HG02870 (cell line): ENCODE data around the gene DIO3.

Experiments
- ATAC-seq: cut with Tn5 transposase; IDR thresholded peaks from one replicate; pipeline ENCODE4 v1.9.1; 2021; ENCODE audit warnings: mild to moderate bottlenecking, moderate library complexity; ENCODE audit not compliant: unreplicated experiment

DIO3 gene

DNA sequence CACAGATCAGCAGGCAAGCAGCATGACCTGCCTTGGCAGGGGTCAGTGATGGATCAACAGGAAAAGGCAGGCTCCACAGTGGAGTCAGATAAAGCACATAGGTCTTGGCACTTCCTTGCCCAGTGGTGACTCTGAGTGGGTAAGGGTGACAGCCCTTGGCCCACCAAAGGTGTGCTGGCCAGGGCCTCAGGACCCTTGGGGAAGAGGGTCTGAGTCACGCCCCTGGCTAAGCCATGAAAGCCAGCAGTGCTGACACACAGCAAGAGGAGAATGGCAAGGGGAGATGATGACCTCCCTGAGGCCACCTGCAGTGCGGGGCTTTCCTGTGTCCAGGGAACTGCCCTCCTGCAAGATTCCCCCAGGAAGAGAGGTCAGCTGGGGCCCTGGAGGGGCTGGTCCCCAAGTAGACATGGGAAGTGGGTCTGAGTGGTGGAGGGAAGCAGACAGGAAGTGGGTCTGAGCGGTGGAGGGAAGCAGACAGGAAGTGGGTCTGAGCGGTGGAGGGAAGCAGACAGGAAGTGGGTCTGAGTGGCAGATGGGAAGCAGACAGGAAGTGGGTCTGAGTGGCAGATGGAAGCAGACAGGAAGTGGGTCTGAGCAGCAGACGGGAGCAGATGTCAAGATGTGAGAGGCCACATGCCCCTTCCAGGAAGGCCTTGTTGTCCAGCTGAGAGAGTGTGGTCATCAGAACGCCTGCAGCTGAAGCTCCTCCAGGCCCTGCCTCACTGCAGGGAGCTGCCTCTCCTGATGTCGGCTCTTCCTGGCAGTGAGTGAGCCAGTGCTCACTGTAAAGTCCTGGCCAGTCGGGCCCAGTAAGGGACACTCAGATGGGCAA is 34.8 kb downstream of the DIO3 start:
- ATAC-seq, result no peak

DNA sequence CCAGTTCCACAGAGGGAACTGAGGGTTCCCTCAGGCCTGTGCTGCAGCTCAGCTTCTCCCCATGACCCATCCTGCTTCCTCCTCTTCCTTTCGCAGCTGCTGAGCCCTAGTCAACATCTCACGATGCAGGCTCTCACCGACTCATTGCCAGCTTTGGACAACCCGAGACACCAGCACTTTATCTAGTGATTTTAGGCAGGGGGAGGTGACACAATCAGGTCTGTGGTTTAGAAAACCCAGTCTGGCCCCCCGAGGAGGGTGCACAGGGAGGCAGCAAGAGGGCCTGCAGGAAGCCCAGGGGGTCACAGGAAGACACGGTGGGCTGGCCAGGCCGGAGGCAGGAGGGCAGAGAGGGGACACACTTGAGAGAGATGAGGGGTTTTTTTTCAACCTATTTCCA is 35.4 kb downstream of the DIO3 start:
- ATAC-seq, result no peak

- no peak for ATAC-seq
Measured at GRCh38 chr14:101598159-101598558, 36.9 kb downstream of the DIO3 start.

DNA sequence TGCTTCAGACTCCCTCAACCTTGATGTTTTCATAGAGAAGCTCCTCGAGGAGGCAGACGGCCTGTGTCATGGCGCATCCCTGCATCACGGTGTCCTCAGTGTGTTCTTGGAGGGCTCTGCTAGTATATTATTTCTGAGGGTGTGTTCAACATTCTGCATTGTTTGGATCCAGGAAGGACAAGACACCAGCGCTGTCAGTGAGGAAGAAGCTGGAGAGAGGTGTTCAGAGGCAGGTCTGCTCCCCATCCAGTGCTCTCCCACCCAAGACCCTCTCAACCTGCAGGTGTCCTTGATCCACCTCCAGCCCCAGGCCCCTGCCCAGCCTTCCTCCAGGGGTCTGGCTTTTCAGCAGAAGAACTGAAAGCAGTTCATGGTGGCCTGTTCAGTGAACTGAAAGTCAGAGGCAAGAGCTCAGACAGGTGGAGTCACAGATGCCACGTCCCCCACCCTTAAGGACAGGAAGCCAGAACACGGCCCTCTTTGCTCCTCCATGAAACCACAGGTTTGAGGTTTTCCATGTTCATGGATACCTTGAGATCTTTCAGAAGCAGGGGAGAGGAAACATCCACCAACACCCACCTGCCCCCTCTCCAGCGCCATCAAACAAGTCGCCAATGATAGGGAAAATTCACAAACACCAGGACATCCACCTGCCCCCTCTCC is 37.4 kb downstream of the DIO3 start:
- ATAC-seq, result no peak

- no peak for ATAC-seq
Measured at GRCh38 chr14:101599234-101599885, 38.1 kb downstream of the DIO3 start.

DNA sequence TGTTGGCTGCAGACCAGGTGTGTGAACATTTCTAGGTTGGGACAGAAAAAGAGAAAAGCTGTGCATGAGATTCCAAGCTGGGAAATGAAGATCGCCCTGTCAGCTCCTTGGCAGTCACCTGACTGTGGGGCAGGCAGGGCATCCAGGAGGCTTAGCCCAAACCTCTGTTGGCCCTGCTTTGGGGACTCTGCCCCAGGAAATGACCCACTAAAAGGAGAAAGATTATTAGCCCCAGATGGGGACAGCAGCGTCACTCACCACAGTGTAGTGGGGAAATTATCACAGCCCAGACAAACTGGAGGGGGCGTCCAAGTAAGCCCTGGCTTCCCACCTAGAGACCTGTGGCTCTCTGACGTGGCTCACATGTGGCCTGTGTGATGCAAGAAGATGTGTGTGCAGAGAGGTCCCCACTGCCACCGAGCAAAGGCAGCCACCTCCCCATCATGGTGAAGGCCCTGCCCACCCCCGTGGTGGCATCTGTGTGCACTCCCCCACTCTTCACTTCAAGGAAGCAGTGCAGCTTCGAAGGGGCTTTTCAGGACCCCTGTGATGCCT is 39.1 kb downstream of the DIO3 start:
- ATAC-seq, result no peak

DNA sequence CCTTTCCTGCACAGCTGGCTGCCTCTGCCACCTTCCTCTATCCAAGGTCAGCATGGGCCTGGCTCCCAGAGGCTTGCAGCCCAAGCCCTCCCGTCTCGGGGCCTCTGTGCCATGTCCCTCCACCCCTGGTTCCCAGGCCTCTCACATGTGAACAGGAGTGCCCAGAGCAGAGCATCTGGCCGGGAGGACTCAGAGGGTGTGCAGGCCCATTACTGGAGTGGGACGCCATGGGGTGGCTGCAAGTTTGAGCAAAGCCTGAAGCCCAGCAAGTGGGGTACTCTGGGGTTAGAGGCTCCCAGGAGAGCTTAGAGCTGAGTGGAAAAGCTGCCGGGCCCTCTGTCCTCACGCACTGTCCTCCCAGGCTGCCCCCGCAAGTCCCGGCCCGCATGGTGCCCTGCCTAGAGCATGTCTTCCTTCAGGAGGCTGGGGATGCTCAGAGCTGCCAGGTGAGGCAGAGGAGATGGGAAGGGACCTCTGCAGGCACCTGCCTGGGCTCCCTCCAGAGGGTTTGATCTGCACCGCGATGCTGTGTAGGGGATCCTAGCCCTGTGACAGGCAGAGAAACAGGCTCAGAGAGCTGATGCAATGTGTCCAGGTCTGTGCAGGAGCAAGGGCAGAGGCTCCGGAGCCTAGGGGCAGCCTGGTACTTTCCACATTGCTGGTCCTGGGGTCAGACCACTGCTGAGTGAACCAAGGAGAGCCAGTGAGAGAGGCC is 39.8 kb downstream of the DIO3 start:
- ATAC-seq, result no peak

DNA sequence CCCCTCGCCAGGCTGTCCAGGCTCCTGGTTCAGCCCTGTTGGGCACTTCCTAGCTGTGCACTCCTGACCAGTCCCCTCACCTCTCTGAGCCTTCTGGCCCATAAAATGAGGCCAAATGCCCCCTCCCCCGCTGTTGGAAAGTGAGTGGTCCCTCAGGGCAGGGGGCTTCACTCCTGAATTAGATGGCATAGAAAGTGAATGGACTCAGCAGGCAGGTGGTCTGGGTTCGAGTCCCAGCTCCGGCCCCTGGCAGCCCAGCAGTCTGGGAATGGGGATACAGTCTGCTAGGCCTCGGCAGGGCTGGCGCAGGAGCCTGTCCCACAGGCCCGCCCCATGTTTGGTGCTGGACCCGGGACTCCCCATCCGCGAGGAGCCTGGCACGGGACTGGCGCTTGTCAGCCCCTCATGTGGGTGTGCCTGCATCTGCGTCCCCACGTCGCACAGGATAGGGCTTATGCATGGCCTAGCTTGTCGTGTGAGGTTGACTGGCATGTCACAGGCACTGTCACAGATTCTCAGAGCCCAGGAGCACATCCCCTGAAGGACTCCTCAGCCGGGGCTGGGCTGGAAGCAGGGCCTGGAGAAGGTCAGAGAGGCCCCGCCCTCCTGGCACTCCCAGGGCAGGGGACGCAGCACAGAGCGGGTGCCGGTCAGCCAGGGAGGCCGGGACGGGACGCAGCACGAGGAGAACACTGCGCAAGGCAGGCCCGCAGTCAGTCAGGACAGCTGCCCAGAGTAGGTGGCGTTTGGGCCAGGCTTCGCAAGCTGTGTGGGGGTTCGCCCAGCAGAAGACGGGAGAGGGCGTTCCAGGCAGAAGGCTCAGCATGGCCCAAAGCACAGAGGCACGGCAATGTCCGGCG is 40.5 kb downstream of the DIO3 start:
- no peak for ATAC-seq

GRCh38 chr14:101602466-101602840 is 41.2 kb downstream of the DIO3 start:
- ATAC-seq, result no peak

DNA sequence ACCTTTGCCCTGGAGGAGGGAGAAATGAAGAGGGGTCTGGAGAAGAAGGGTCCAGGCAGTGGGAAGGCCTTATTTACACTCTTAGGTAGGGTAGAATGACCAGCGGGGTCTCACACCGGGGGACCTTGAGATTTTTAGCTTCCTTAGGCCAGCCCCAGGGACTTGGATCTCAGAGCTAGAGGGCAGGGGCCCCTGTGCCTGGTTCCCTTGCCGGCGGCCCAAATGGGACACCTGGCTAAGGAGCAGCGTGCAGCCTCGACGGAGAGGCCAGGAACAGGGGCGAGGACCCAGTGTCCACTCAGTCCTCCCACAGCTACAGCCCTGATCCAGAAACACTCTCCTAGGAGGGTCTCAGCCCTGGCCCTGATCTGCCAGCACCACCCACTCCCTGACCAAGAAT is 41.8 kb downstream of the DIO3 start:
- no peak for ATAC-seq

DNA sequence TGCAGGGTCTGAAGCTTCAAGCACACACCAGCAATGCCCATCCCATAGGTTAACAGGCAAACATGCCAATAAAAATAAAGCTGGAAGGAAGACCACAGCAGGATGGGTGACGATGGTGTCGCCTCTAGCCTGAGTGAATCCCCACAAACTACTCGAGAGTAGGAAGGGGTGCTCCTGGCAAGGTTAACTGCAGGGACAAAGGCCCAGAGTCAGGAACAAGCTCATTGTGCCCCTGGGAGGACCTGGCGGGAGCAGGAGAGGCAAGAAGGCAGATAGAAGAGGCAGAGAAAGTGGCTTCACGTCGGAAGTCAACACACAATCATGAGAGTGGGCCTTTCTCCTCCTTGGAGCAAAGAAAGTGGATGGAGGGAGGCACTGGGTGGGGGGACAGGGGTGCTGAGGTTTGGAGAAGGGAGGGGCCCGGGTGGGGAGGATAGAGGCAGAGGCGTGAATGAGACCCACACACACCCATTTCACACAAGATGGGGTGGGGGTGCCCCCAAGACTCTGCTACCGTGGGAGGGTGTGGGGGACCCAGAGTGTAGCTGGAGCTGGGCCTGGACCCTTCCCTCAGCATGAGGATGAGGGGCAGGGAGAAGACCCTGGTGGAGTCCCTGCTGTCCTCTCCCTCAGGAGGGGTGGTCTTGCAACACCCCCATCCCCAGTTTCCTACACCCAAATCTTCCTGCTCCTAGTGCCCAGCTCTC is 43.1 kb downstream of the DIO3 start:
- no peak for ATAC-seq

DNA sequence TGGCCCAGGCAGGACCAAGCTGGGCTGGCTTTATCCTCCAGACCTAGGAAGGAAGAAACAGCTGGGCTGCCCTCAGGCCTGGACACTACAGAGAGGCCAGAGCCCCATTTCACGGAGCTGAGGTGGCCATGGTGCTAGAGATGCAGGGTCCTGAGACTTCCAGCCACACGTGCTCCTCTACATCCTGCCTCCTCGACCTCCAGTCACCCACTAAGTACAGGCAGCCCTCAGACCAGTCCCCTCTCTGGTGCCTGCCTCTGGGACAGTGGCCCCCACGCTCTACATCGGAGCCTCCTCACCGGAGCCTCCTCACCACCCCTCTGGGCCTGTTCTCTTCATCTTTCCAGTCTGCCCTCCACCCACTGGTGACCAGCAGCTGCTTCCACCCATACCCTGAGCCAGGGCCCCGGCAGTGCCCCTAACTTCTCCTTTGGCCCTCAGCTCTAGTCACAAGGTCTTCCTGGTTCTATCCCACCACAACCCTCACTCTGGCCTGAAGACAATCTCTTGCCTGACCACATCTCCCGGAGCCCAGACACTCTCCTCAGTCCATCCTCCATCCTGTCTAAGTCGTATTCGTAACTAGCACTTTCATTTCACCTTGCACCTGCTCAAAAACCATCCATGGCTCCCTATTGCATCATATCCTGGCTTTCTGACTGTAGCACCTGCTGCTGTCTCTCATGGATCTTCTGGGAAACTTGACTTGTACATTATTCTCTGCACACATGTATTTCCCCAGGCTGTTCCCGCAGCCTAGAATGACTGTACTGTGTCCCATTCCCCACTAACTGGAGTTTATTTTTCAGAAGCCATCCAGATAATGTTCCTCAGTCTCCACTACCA is 43.9 kb downstream of the DIO3 start:
- ATAC-seq, result no peak

GRCh38 chr14:101605836-101606235 is 44.5 kb downstream of the DIO3 start:
- ATAC-seq, result no peak
